Esophagus squamous epithelium (tissue), 5 donors: Measurements from ENCODE around the gene SHQ1. TPM values are rescaled to one million over a fixed set of nuclear protein-coding genes. Genes with fewer than 3 reads are reported as not detected.

ENCODE experiments used
- DNase-seq: peaks from one replicate; lab custom pipeline; 2025; lab: John Stamatoyannopoulos, UW
- H3K27ac ChIP-seq, 4 donors: fragments of 200-600 bp; sonication (generic); one replicate each; pipeline ENCODE4 v1.5.1; 2016 to 2019; ENCODE audit warnings: mild to moderate bottlenecking in 1 of 4
- H3K27me3 ChIP-seq, 4 donors: fragments of 200-600 bp; sonication (generic); 1 replicate in 3 of 4; 2 replicates in 1 of 4; pipeline versions ENCODE4 v1.5.1 to v1.6.0; 2017 to 2021; ENCODE audit warnings: antibody characterized with exemption in 1 of 4
- H3K36me3 ChIP-seq, 3 donors: fragments of 200-600 bp; sonication (generic); one replicate each; pipeline ENCODE4 v1.5.1; 2016 to 2019
- H3K4me1 ChIP-seq, 3 donors: fragments of 200-600 bp; sonication (generic); one replicate each; pipeline ENCODE4 v1.5.1; 2017 to 2019
- H3K4me3 ChIP-seq, 4 donors: fragments of 200-600 bp; sonication (generic); 1 replicate in 3 of 4; 2 replicates in 1 of 4; pipeline ENCODE4 v1.5.1; 2016 to 2019; ENCODE audit warnings: mild to moderate bottlenecking in 2 of 4, moderate library complexity in 1 of 4
- H3K9me3 ChIP-seq, 3 donors: fragments of 200-600 bp; sonication (generic); one replicate each; pipeline ENCODE4 v1.5.1; 2016 to 2019
- CTCF ChIP-seq, 6 experiments: fragments of 450-650 bp in 4 of 6; fragments of 200-600 bp in 2 of 6; sonication (generic) in 2 of 6; IDR thresholded peaks; one replicate each; pipeline ENCODE4 v1.5.1; 2016 to 2019; ENCODE audit warnings: antibody characterized with exemption in 6 of 6, mild to moderate bottlenecking in 4 of 6, moderate library complexity in 4 of 6
- POLR2A ChIP-seq, 4 donors: fragments of 450-650 bp; IDR thresholded peaks; one replicate each; pipeline ENCODE4 v1.6.1; 2017; ENCODE audit warnings: antibody characterized with exemption in 4 of 4, mild to moderate bottlenecking in 4 of 4, moderate library complexity in 3 of 4
- WGBS, 2 donors: methylation state at CpG; one replicate each; pipeline ENCODE4 v1.1.5; 2018; 5-methylcytosine and 5-hydroxymethylcytosine counted together
- intact Hi-C: fragments of 100-400 bp; cut with DNase I; formaldehyde crosslinking; loops from one replicate; pipeline ENCODE4 v1.15.0; 2022
- total RNA-seq, 4 donors: library from RNA; depleted of rRNA; stranded (reverse); fragments of >200 nt; gene quantifications; one replicate each; pipeline ENCODE4 v1.1.0, GENCODE V29; 2016
- donor health status: DM: yes; HTN: yes; CAD: no.

SHQ1 gene
- total RNA-seq, 4 donors from 2014 or later = 6.7 to 13.4 (median 12.5) TPM

GRCh38 chr3:72803573-72803972 is 44.7 kb downstream of the SHQ1 start:
- no peaks in the 10 kb centered on the region for H3K4me1 ChIP-seq
- TF ChIP-seq CTCF (IDR thresholded peaks at IDR 0.05) = no peak
- TF ChIP-seq POLR2A (IDR thresholded peaks at IDR 0.05) = no peak
- no peak for DNase-seq
- no peaks in the 10 kb centered on the region for H3K9me3 ChIP-seq
- no peaks in the 10 kb centered on the region for H3K27me3 ChIP-seq
- no peak overlapping the region for H3K4me3 ChIP-seq
- intact Hi-C loops = no loop called here
- WGBS, 2 donors = 95 to 98% methylated on average over 3 of the region's 3 CpGs
- no peaks in the 10 kb centered on the region for H3K36me3 ChIP-seq
- H3K27ac ChIP-seq = no peak overlapping the region

DNA sequence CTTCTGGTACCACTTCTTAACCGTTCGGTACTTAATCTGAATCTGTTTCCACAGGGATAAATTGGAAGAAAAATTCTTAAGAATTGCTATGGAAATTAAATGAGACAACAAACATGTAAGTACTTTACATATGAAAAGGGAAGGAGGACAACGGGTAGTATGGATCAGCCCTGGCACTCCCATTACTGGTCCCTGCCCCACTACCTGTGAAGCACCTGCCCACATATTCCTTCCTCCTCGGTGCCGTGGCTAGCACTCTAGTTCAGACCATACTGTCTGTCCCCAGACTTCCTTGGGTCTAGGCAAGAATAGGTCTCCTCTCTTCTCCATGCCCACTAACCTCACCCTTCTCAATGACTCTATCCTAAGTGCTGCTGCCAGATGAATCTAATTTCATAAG is 46.2 kb downstream of the SHQ1 start:
- no peak overlapping the region for H3K4me3 ChIP-seq
- DNase-seq = no peak
- H3K27ac ChIP-seq = no peak overlapping the region
- no peaks in the 10 kb centered on the region for H3K36me3 ChIP-seq
- intact Hi-C loops = no loop called here
- TF ChIP-seq POLR2A (IDR thresholded peaks at IDR 0.05) (no peak), CTCF (IDR thresholded peaks at IDR 0.05) (no peak)
- H3K4me1 ChIP-seq = no peaks in the 10 kb centered on the region
- WGBS, 2 donors = 86 to 91% methylated on average over 5 of the region's 5 CpGs
- no peaks in the 10 kb centered on the region for H3K27me3 ChIP-seq
- no peaks in the 10 kb centered on the region for H3K9me3 ChIP-seq

DNA sequence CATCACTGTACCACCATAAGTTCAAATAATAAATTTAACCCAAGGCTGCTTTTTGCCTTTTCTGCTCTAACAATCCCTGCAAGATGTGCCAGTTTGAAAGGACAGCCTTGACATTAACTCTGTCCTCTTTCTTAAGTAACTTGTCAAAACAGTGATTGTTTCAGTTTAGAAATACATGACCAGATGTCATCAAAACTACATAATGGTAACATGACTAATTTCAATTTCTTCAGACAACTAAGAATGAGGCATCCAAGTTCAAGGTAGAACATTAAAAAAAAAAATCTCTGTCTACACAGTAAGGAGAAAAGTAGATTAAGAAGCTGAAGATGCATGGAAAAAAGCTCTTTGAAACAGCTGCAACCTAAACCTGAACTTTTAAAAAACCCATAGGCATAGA is 47.4 kb downstream of the SHQ1 start:
- TF ChIP-seq POLR2A (IDR thresholded peaks at IDR 0.05) (no peak), CTCF (IDR thresholded peaks at IDR 0.05) (no peak)
- Histone ChIP-seq H3K36me3 (no peaks in the 10 kb centered on the region), H3K27me3 (no peaks in the 10 kb centered on the region), H3K9me3 (no peaks in the 10 kb centered on the region), H3K4me1 (no peaks in the 10 kb centered on the region), H3K4me3 (no peak overlapping the region), H3K27ac (no peak overlapping the region)
- no peak for DNase-seq
- intact Hi-C loops = no loop called here

- no peak overlapping the region for H3K27ac ChIP-seq
- 86 to 93% methylated on average over 2 to 3 of the region's 3 CpGs for WGBS, 2 donors
- H3K27me3 ChIP-seq = no peaks in the 10 kb centered on the region
- intact Hi-C loops = no loop called here
- no peaks in the 10 kb centered on the region for H3K4me1 ChIP-seq
- no peak for DNase-seq
- no peaks in the 10 kb centered on the region for H3K9me3 ChIP-seq
- no peaks in the 10 kb centered on the region for H3K36me3 ChIP-seq
- no peak for TF ChIP-seq POLR2A (IDR thresholded peaks at IDR 0.05)
- no peak for TF ChIP-seq CTCF (IDR thresholded peaks at IDR 0.05)
- no peak overlapping the region for H3K4me3 ChIP-seq
Measured at GRCh38 chr3:72798552-72799195, 49.6 kb downstream of the SHQ1 start.

DNA sequence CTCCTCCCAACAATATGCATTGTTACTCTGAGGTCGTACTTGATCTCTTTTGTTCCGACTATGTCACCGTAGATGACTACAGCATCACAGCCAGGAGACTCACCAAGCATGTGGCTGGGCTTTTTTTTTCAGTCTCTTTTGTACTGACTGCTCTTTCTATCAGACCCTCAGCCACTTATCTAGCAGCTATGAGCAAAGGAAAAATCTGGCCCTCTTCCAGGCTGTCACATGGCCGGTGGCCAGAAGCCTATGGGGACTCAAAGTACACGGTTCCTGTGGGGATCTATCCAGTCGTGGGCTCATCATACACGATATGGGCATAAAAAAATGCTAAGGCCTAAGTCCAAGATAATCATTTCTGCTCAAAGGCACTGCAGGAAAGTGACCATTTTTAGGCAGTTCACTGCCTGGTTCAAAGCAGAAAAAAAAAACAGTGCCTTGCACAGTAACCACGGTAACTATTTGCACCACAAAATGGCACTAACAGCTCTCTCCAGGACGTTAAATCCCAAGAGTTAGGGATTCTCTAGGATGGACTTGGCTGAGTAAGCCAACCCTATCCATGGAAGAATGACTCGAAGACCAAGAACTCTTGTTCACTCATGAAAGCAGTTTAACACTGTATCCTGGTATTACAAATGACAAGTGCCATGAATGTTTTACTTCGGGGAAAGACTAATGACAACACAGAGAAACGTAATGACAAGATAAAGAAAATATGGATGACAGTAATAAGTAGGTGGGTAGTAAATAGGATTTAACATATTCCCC is 50.3 kb downstream of the SHQ1 start:
- 69% methylated on average over 11 to 12 of the region's 12 CpGs for WGBS, 2 donors
- H3K27me3 ChIP-seq = no peaks in the 10 kb centered on the region
- intact Hi-C loops = no loop called here
- H3K27ac ChIP-seq = no peak overlapping the region
- no peak for TF ChIP-seq CTCF (IDR thresholded peaks at IDR 0.05)
- no peak for TF ChIP-seq POLR2A (IDR thresholded peaks at IDR 0.05)
- H3K9me3 ChIP-seq = no peaks in the 10 kb centered on the region
- H3K36me3 ChIP-seq = peaks cover 0 to 3% (median 0%) of the 10 kb centered on the region in 3 donors
- H3K4me1 ChIP-seq = no peaks in the 10 kb centered on the region
- DNase-seq = no peak
- no peak overlapping the region for H3K4me3 ChIP-seq
